GM12801 (cell line): Measurements from ENCODE around the gene FEZ2.

Source experiments
- TF ChIP-seq, protein P1 (sequence below): IDR thresholded peaks from one replicate; pipeline ENCODE4 v1.5.1; 2011; ENCODE audit warnings: control low read depth; ENCODE audit not compliant: insufficient read length; ENCODE audit errors: extremely low read depth

Gene FEZ2

DNA sequence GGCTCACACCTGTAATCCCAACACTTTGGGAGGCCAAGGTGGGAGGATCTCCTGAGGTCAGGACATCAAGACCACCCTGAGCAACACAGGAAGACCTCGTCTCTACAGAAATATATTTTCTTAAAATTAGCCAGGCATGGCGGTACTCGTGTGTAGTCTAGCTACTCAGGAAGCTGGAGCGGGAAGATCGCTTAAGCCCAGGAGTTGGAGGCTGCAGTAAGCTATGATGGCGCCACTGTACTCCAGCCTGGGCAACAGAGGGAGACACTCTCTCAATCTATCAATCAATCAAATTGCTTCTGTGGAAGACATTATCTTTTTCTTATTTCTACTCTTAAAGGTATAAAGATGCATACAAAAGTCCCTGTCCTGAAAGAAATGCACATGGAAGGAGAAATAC lies 11.3 kb downstream of the FEZ2 start:
- TF ChIP-seq, protein P1, sequence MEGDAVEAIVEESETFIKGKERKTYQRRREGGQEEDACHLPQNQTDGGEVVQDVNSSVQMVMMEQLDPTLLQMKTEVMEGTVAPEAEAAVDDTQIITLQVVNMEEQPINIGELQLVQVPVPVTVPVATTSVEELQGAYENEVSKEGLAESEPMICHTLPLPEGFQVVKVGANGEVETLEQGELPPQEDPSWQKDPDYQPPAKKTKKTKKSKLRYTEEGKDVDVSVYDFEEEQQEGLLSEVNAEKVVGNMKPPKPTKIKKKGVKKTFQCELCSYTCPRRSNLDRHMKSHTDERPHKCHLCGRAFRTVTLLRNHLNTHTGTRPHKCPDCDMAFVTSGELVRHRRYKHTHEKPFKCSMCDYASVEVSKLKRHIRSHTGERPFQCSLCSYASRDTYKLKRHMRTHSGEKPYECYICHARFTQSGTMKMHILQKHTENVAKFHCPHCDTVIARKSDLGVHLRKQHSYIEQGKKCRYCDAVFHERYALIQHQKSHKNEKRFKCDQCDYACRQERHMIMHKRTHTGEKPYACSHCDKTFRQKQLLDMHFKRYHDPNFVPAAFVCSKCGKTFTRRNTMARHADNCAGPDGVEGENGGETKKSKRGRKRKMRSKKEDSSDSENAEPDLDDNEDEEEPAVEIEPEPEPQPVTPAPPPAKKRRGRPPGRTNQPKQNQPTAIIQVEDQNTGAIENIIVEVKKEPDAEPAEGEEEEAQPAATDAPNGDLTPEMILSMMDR, result no peak

GRCh38 chr2:36584148-36584794 lies 13.7 kb downstream of the FEZ2 start:
- TF ChIP-seq, protein P1, result no peak

DNA sequence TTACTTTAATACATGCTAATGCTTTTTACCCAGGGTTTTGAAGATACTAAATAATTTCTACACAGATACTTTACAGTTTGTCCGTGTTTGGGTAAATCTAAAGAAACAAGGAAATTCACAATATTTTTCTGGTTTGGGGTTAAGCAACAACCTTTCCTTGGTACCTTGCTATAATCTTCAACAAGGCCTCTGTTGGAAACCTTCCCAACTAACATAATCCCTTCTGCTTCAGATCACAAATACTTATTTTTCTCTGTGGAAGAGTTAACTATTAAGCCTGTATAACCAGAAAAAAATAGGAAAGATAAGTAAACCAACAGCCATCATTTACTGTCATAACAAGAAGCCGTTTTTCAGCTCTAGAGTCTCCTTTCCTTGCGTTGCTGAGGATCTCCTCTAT lies 15.0 kb downstream of the FEZ2 start:
- TF ChIP-seq, protein P1, result no peak

GRCh38 chr2:36582538-36582937 lies 15.4 kb downstream of the FEZ2 start:
- TF ChIP-seq, protein P1, result no peak

DNA sequence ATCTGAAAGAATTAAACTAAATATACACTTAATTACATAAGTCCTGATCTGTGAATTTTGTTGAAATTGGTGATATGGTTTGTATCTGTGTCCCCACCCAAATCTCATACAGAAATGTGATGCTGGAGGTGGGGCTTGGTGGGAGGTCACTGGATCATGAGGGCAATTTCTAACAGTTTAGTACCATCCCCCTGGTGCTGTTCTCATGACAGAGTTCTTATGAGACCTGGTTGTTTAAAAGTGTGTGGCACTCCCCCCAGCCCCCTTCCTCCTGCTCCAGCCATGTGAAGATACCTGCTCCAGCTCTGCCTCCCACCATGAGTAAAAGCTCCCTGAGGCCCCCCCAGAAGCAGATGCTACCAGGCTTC lies 18.7 kb downstream of the FEZ2 start:
- TF ChIP-seq, protein P1, result no peak

DNA sequence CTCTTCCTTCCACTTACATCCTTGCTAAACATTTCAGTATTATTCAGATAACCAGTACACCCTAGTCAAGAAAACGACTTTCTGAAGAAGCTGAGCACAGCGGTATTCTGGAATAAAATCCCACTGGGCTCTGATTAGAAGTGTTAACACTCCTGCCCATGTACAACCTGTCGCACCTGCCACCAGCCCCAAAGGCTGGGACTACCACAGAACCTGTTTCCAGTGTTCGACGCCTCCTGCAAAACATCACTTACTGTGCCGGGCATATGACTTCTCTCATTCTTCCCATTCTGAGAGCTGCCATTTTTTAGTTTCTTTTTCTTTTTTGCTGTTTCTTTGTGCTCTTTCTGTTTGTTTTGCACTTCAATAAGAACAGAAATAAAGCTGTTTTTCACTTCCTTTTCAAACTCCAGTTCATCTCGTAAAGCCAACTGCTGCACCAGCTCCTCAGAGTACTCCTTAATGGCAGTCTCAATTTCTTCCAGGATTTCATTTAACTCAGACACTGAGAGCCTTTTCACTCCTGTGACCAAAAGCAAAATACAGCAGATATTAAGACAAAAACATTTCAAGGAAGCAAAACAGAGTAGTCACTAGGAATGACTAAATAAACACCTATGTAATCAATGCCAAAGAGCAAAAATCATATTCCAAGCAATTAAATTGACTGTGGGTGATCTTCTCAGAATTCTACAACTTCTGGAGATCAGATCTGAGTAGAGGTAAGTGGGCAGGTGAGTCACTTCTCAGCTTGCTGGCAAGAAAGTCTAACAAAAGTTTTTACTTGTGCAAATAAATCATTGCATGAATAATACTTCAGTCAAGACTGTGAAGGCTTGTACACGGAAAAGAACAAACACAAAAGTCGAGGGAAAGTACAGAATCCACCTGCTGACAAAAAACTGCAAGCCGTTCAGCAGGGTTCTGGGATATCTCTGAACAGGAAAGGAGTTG lies 19.3 kb downstream of the FEZ2 start:
- TF ChIP-seq, protein P1, result no peak

- TF ChIP-seq, protein P1, result no peak
Measured at GRCh38 chr2:36577884-36578283, 20.1 kb downstream of the FEZ2 start.
